Activated naive CD8-positive, alpha-beta T cell treated with anti-CD3 and anti-CD28 coated beads, Interleukin-2, amount 10 ng/mL, durations not matched to agents 7 days and 5 days (primary cell): Measurements from ENCODE around the gene UBE3B. TPM values are rescaled to one million over a fixed set of nuclear protein-coding genes. Genes with fewer than 3 reads are reported as not detected.

Experiments
- ATAC-seq: fragments of 150-1000 bp; cut with Tn5 transposase; one replicate; pipeline ENCODE4 v1.10.0; 2021; ENCODE audit warnings: low read depth, moderate library complexity
- POLR2A ChIA-PET: fragments of 350-600 bp; sonication (Branson Sonifier 250); formaldehyde crosslinking; loops from one replicate; lab custom pipeline; 2021; ENCODE audit warnings: antibody characterized with exemption; lab: Charles Lee
- DNase-seq: peaks from one replicate; pipeline ENCODE4 v3.0.0; 2021
- H3K27ac Mint-ChIP-seq: one replicate; pipeline ENCODE4 v1.8.0; 2022; ENCODE audit warnings: mild to moderate bottlenecking, mixed read lengths
- H3K27me3 Mint-ChIP-seq: one replicate; pipeline ENCODE4 v1.8.0; 2022; ENCODE audit warnings: mild to moderate bottlenecking, moderate library complexity, mixed read lengths
- H3K36me3 Mint-ChIP-seq: one replicate; pipeline ENCODE4 v1.8.0; 2021; ENCODE audit warnings: mild to moderate bottlenecking, mixed read lengths
- H3K4me1 Mint-ChIP-seq: one replicate; pipeline ENCODE4 v1.8.0; 2021; ENCODE audit warnings: mixed read lengths
- H3K4me3 Mint-ChIP-seq: one replicate; pipeline ENCODE4 v1.8.0; 2022; ENCODE audit warnings: mild to moderate bottlenecking, moderate library complexity, mixed read lengths
- H3K9me3 Mint-ChIP-seq: one replicate; pipeline ENCODE4 v1.8.0; 2021; ENCODE audit warnings: mixed read lengths
- total RNA-seq, 2 experiments: library from RNA; stranded (reverse); gene quantifications; one replicate each; pipeline ENCODE4 v1.2.3, GENCODE V29; 2021

Gene UBE3B
- total RNA-seq, 2 experiments from 2014 or later, result 40.0 to 41.7 TPM

- Mint-ChIP-seq H3K27ac (no peak overlapping the region), H3K4me1 (no peaks in the 10 kb centered on the region), H3K9me3 (no peaks in the 10 kb centered on the region), H3K36me3 (no peaks in the 10 kb centered on the region), H3K4me3 (no peak overlapping the region), H3K27me3 (no peaks in the 10 kb centered on the region)
- ATAC-seq, result no peak
- POLR2A ChIA-PET, result no interaction called here
- no peak for DNase-seq
These were observed 58.4 kb downstream of the UBE3B start for GRCh38 chr12:109535863-109536250.

- no peak overlapping the region for H3K27ac Mint-ChIP-seq
- ATAC-seq (no peak), DNase-seq (no peak)
- no peaks in the 10 kb centered on the region for H3K36me3 Mint-ChIP-seq
- H3K9me3 Mint-ChIP-seq, result no peaks in the 10 kb centered on the region
- POLR2A ChIA-PET, result no interaction called here
- no peaks in the 10 kb centered on the region for H3K4me1 Mint-ChIP-seq
- no peaks in the 10 kb centered on the region for H3K27me3 Mint-ChIP-seq
- no peak overlapping the region for H3K4me3 Mint-ChIP-seq
These were observed 59.7 kb downstream of the UBE3B start for GRCh38 chr12:109537136-109537535.

GRCh38 chr12:109538191-109538863 lies 60.9 kb downstream of the UBE3B start:
- Mint-ChIP-seq H3K36me3 (no peaks in the 10 kb centered on the region), H3K4me3 (no peak overlapping the region), H3K4me1 (no peaks in the 10 kb centered on the region), H3K27me3 (no peaks in the 10 kb centered on the region), H3K27ac (no peak overlapping the region), H3K9me3 (no peaks in the 10 kb centered on the region)
- POLR2A ChIA-PET, result no interaction called here
- DNase-seq, result no peak
- ATAC-seq, result no peak

- Mint-ChIP-seq H3K4me1 (no peaks in the 10 kb centered on the region), H3K9me3 (no peaks in the 10 kb centered on the region), H3K27ac (no peak overlapping the region), H3K36me3 (no peaks in the 10 kb centered on the region), H3K4me3 (no peak overlapping the region), H3K27me3 (no peaks in the 10 kb centered on the region)
- ATAC-seq (no peak), DNase-seq (no peak)
- POLR2A ChIA-PET, result no interaction called here
These were observed 62.1 kb downstream of the UBE3B start for GRCh38 chr12:109539508-109539907.

- H3K36me3 Mint-ChIP-seq, result no peaks in the 10 kb centered on the region
- POLR2A ChIA-PET, result no interaction called here
- no peak for DNase-seq
- no peak for ATAC-seq
- no peaks in the 10 kb centered on the region for H3K27me3 Mint-ChIP-seq
- no peak overlapping the region for H3K27ac Mint-ChIP-seq
- peaks cover 8% of the 10 kb centered on the region for H3K4me1 Mint-ChIP-seq
- H3K4me3 Mint-ChIP-seq, result no peak overlapping the region
- no peaks in the 10 kb centered on the region for H3K9me3 Mint-ChIP-seq
These were observed 63.3 kb downstream of the UBE3B start for GRCh38 chr12:109540526-109541412.

GRCh38 chr12:109541413-109541726 lies 63.9 kb downstream of the UBE3B start:
- H3K9me3 Mint-ChIP-seq, result no peaks in the 10 kb centered on the region
- no peaks in the 10 kb centered on the region for H3K36me3 Mint-ChIP-seq
- no peaks in the 10 kb centered on the region for H3K27me3 Mint-ChIP-seq
- peaks cover 8% of the 10 kb centered on the region for H3K4me1 Mint-ChIP-seq
- H3K4me3 Mint-ChIP-seq, result no peak overlapping the region
- DNase-seq (no peak), ATAC-seq (no peak)
- H3K27ac Mint-ChIP-seq, result no peak overlapping the region
- POLR2A ChIA-PET, result no interaction called here

- no peak for DNase-seq
- Mint-ChIP-seq H3K27ac (no peak overlapping the region), H3K4me1 (peaks cover 8% of the 10 kb centered on the region), H3K4me3 (no peak overlapping the region), H3K27me3 (no peaks in the 10 kb centered on the region), H3K36me3 (no peaks in the 10 kb centered on the region), H3K9me3 (no peaks in the 10 kb centered on the region)
- POLR2A ChIA-PET, result no interaction called here
- ATAC-seq, result no peak
These were observed 64.6 kb downstream of the UBE3B start for GRCh38 chr12:109542014-109542413.

- Mint-ChIP-seq H3K27me3 (peaks cover 4% of the 10 kb centered on the region), H3K9me3 (no peaks in the 10 kb centered on the region), H3K36me3 (no peaks in the 10 kb centered on the region), H3K27ac (no peak overlapping the region), H3K4me3 (no peak overlapping the region), H3K4me1 (peaks cover 8% of the 10 kb centered on the region)
- POLR2A ChIA-PET, result no interaction called here
- no peak for ATAC-seq
- no peak for DNase-seq
These were observed 65.4 kb downstream of the UBE3B start for GRCh38 chr12:109542876-109543275.

- Mint-ChIP-seq H3K27ac (no peak overlapping the region), H3K27me3 (peaks cover 18% of the 10 kb centered on the region), H3K9me3 (no peaks in the 10 kb centered on the region), H3K4me3 (no peak overlapping the region), H3K36me3 (no peaks in the 10 kb centered on the region), H3K4me1 (peaks cover 8% of the 10 kb centered on the region)
- DNase-seq, result no peak
- peak; percentile 56 for ATAC-seq
- POLR2A ChIA-PET, result no interaction called here
These were observed 67.6 kb downstream of the UBE3B start for GRCh38 chr12:109544955-109545531.

GRCh38 chr12:109545826-109546225 lies 68.4 kb downstream of the UBE3B start:
- H3K27me3 Mint-ChIP-seq, result peaks cover 20% of the 10 kb centered on the region
- DNase-seq (no peak), ATAC-seq (no peak)
- POLR2A ChIA-PET, result no interaction called here
- no peaks in the 10 kb centered on the region for H3K9me3 Mint-ChIP-seq
- H3K36me3 Mint-ChIP-seq, result no peaks in the 10 kb centered on the region
- no peak overlapping the region for H3K27ac Mint-ChIP-seq
- no peak overlapping the region for H3K4me3 Mint-ChIP-seq
- peaks cover 8% of the 10 kb centered on the region for H3K4me1 Mint-ChIP-seq

- DNase-seq, result no peak
- no peak for ATAC-seq
- no peaks in the 10 kb centered on the region for H3K36me3 Mint-ChIP-seq
- H3K27me3 Mint-ChIP-seq, result peaks cover 24% of the 10 kb centered on the region
- peaks cover 8% of the 10 kb centered on the region for H3K4me1 Mint-ChIP-seq
- no peak overlapping the region for H3K27ac Mint-ChIP-seq
- POLR2A ChIA-PET, result no interaction called here
- no peak overlapping the region for H3K4me3 Mint-ChIP-seq
- H3K9me3 Mint-ChIP-seq, result no peaks in the 10 kb centered on the region
These were observed 69.9 kb downstream of the UBE3B start for GRCh38 chr12:109547286-109547685.

GRCh38 chr12:109548258-109548657 lies 70.8 kb downstream of the UBE3B start:
- Mint-ChIP-seq H3K9me3 (no peaks in the 10 kb centered on the region), H3K4me3 (no peak overlapping the region), H3K36me3 (no peaks in the 10 kb centered on the region), H3K4me1 (peaks cover 9% of the 10 kb centered on the region), H3K27me3 (peaks cover 25% of the 10 kb centered on the region), H3K27ac (no peak overlapping the region)
- no peak for DNase-seq
- ATAC-seq, result no peak
- POLR2A ChIA-PET, result no interaction called here

- no peak overlapping the region for H3K4me3 Mint-ChIP-seq
- H3K4me1 Mint-ChIP-seq, result peaks cover 8% of the 10 kb centered on the region
- no peak for DNase-seq
- H3K36me3 Mint-ChIP-seq, result no peaks in the 10 kb centered on the region
- peaks cover 27% of the 10 kb centered on the region for H3K27me3 Mint-ChIP-seq
- no peak overlapping the region for H3K27ac Mint-ChIP-seq
- POLR2A ChIA-PET, result no interaction called here
- H3K9me3 Mint-ChIP-seq, result no peaks in the 10 kb centered on the region
- no peak for ATAC-seq
These were observed 72.3 kb downstream of the UBE3B start for GRCh38 chr12:109549613-109550270.
